ENCODE results near the gene ITGA11. TPM values are rescaled to one million over a fixed set of nuclear protein-coding genes. Genes with fewer than 3 reads are reported as not detected.

The ITGA11 gene
- total RNA-seq, 2 experiments from 2014 or later = 1.7 to 3.6 TPM

DNA sequence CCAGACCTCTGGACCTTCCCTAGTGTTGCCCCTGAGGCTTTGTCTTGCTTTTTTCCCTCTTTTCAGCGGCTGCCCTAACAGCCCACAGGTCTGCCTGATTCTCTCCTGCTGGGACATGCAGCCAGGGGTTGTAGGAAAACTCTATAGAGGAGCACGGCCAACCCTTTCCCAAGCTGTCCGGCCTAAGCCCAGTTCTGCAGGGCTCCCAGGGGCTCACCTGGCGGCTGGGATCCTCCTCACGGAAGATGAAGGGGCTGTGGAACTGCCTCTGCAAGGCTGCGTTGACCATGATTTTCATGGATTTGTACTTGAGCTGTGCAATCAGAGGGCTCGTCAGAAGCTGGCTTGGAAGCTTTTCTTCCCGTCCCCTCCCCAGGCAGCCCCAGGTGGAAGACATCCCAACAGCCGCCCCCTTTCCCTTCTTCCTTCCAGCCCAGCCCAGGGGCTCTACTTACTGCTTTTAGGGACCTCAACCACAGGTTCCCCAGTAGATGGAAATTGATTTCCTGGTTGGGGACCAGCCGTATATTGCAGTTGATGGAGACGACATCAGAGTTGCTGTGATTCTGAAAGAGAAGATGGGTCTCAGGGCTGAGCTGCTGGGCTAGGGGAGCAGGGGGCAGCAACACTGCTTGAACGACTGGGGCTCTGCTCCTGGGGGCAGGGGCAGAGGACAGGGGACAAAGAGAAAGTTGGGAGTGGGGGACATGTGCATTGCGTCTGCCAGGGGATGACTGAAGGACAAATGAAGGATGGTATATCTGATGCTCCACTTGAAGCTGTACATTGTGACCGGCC, 124.6 kb downstream of the ITGA11 start:
- no peak for DNase-seq
- CTCF ChIA-PET = interaction anchor here (0.7 to 4.4 kb wide), 32 partner anchors 9 to 569 kb away, joined by 3 to 85 read pairs (median 6); no protein-coding TSS in a partner anchor
- no peak for TF ChIP-seq CTCF (IDR thresholded peaks at IDR 0.05)
- H3K27me3 Mint-ChIP-seq = peaks cover 1% of the 10 kb centered on the region
- peaks cover 11% of the 10 kb centered on the region for H3K4me1 Mint-ChIP-seq (ENCODE audit: low read depth)
- no peak for ATAC-seq
- H3K27ac Mint-ChIP-seq = no peak overlapping the region
- intact Hi-C loops (cut with micrococcal nuclease) = no loop called here
- no peaks in the 10 kb centered on the region for H3K9me3 Mint-ChIP-seq
- POLR2A ChIA-PET = interaction anchor here (1.5 kb wide), 1 partner anchor 72 kb away, joined by 7 read pairs; no protein-coding TSS in a partner anchor
- no peak overlapping the region for H3K4me3 Mint-ChIP-seq
- H3K36me3 Mint-ChIP-seq (ENCODE audit: low read depth) = no peaks in the 10 kb centered on the region

GRCh38 chr15:68305420-68305871, 126.5 kb downstream of the ITGA11 start:
- H3K9me3 Mint-ChIP-seq = no peaks in the 10 kb centered on the region
- POLR2A ChIA-PET = no interaction called here
- intact Hi-C loops (cut with micrococcal nuclease) = no loop called here
- no peak overlapping the region for H3K4me3 Mint-ChIP-seq
- H3K27me3 Mint-ChIP-seq = peaks cover 1% of the 10 kb centered on the region
- H3K36me3 Mint-ChIP-seq (ENCODE audit: low read depth) = no peaks in the 10 kb centered on the region
- no peak for TF ChIP-seq CTCF (IDR thresholded peaks at IDR 0.05)
- ATAC-seq = no peak
- DNase-seq = no peak
- H3K27ac Mint-ChIP-seq = no peak overlapping the region
- CTCF ChIA-PET = interaction anchor here (1.1 to 4.4 kb wide), 11 partner anchors 15 to 511 kb away, joined by 3 to 85 read pairs (median 11); partner anchors contain the start of gene FEM1B
- H3K4me1 Mint-ChIP-seq (ENCODE audit: low read depth) = peaks cover 16% of the 10 kb centered on the region

- no peak for ATAC-seq
- ChIA-PET POLR2A (interaction anchor here (1.0 kb wide), 1 partner anchor 77 kb away, joined by 3 read pairs; no protein-coding TSS in a partner anchor), CTCF (interaction anchor here (0.7 to 4.4 kb wide), 7 partner anchors 10 to 89 kb away, joined by 3 to 85 read pairs (median 11); partner anchors contain the start of gene FEM1B)
- Mint-ChIP-seq H3K27ac (no peak overlapping the region), H3K27me3 (peaks cover 1% of the 10 kb centered on the region), H3K36me3 (ENCODE audit: low read depth) (no peaks in the 10 kb centered on the region), H3K9me3 (no peaks in the 10 kb centered on the region), H3K4me1 (ENCODE audit: low read depth) (peaks cover 17% of the 10 kb centered on the region), H3K4me3 (no peak overlapping the region)
- no peak for DNase-seq
- TF ChIP-seq CTCF (IDR thresholded peaks at IDR 0.05) = no peak
- intact Hi-C loops (cut with micrococcal nuclease) = no loop called here
Measured at GRCh38 chr15:68304589-68305337, 127.2 kb downstream of the ITGA11 start.

DNA sequence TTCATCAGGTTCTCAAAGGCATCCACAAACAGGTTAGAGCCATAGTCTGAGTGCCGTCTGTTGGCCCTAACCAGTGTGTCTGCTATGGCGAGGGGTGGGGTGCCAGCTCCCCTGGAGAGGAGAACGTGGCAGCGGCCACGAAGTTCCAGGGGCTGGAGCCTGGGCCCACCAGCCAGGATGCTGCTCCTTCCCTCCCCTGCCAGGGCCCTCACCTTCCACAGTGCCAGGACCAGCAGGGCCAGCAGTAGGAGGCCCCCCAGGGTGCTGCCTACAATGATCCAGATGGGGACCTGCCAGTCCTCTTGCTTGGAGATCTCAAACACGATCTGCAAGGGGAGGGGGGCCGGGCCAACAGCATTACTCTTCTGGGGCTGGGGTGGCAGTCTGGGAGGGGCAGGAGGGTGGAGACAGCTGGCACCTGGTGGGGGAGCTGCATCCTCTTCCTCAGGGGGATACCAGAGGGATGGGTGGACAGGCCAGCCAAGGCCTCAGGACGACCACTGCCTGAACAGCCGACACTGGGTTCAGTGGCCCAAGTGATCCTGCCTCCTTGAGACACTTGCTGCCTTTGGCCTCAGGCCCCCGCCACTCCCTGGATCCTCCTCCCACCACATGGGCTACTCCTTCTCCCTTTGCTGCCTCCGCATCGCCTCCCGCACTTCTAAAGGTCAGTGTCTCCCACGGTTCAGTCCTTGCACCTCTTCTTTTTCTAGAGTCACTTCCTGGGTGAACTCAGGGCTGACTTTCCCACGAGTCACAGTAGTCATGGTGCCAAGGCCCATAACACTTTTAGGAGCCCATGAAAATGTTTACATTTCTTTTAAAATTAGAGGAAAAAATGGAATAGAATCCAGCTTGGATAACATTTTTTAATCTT, 128.2 kb downstream of the ITGA11 start:
- H3K4me1 Mint-ChIP-seq (ENCODE audit: low read depth) = peaks cover 26% of the 10 kb centered on the region
- peaks cover 1% of the 10 kb centered on the region for H3K27me3 Mint-ChIP-seq
- no peak overlapping the region for H3K4me3 Mint-ChIP-seq
- no peak for TF ChIP-seq CTCF (IDR thresholded peaks at IDR 0.05)
- ChIA-PET POLR2A (interaction anchor here (1.0 to 1.8 kb wide), 2 partner anchors 26 to 78 kb away, joined by 3 to 4 read pairs; partner anchors contain the start of gene FEM1B), CTCF (interaction anchor here (0.7 to 4.4 kb wide), 7 partner anchors 9 to 92 kb away, joined by 3 to 85 read pairs (median 3); no protein-coding TSS in a partner anchor)
- H3K27ac Mint-ChIP-seq = no peak overlapping the region
- H3K9me3 Mint-ChIP-seq = no peaks in the 10 kb centered on the region
- ATAC-seq = no peak
- intact Hi-C loops (cut with micrococcal nuclease) = no loop called here
- no peaks in the 10 kb centered on the region for H3K36me3 Mint-ChIP-seq (ENCODE audit: low read depth)
- DNase-seq = no peak

Measured in activated CD8-positive, alpha-beta T cell treated with anti-CD3 and anti-CD28 coated beads for 36 hours (primary cell).